ENCODE measurements around the gene LEPROT.

LEPROT gene

GRCh38 chr1:65412984-65413375, 7.5 kb upstream of the LEPROT start:
- Histone ChIP-seq H3K36me3 (ENCODE audit: control insufficient read depth in 2 of 2, insufficient read depth in 2 of 2, low read length in 2 of 2) (peaks cover 0 to 2% of the 10 kb centered on the region in 2 donors), H3K9me3 (ENCODE audit: control insufficient read depth in 2 of 2, low read length in 2 of 2) (no peaks in the 10 kb centered on the region), H3K4me1 (ENCODE audit: control insufficient read depth, insufficient read depth, low read length) (no peaks in the 10 kb centered on the region), H3K27ac (ENCODE audit: low read length) (no peak overlapping the region), H3K27me3 (ENCODE audit: control insufficient read depth in 1 of 2, insufficient read depth in 2 of 2, low read length in 2 of 2) (peaks cover 0 to 3% of the 10 kb centered on the region in 2 donors), H3K4me3 (ENCODE audit: low read length in 2 of 2) (no peak overlapping the region), H3K9ac (ENCODE audit: low read length in 2 of 2) (no peak overlapping the region)

GRCh38 chr1:65414538-65414937, 5.9 kb upstream of the LEPROT start:
- H3K9ac ChIP-seq (ENCODE audit: low read length in 2 of 2), result no peak overlapping the region
- H3K27ac ChIP-seq (ENCODE audit: low read length), result no peak overlapping the region
- no peak overlapping the region for H3K4me3 ChIP-seq (ENCODE audit: low read length in 2 of 2)
- H3K36me3 ChIP-seq (ENCODE audit: control insufficient read depth in 2 of 2, insufficient read depth in 2 of 2, low read length in 2 of 2), result no peaks in the 10 kb centered on the region
- no peaks in the 10 kb centered on the region for H3K4me1 ChIP-seq (ENCODE audit: control insufficient read depth, insufficient read depth, low read length)
- H3K27me3 ChIP-seq (ENCODE audit: control insufficient read depth in 1 of 2, insufficient read depth in 2 of 2, low read length in 2 of 2), result peaks cover 0 to 3% of the 10 kb centered on the region in 2 donors
- no peaks in the 10 kb centered on the region for H3K9me3 ChIP-seq (ENCODE audit: control insufficient read depth in 2 of 2, low read length in 2 of 2)

GRCh38 chr1:65416767-65417166, 3.7 kb upstream of the LEPROT start:
- peaks cover 0 to 3% of the 10 kb centered on the region in 2 donors for H3K27me3 ChIP-seq (ENCODE audit: control insufficient read depth in 1 of 2, insufficient read depth in 2 of 2, low read length in 2 of 2)
- no peak overlapping the region for H3K27ac ChIP-seq (ENCODE audit: low read length)
- H3K4me3 ChIP-seq (ENCODE audit: low read length in 2 of 2), result no peak overlapping the region

DNA sequence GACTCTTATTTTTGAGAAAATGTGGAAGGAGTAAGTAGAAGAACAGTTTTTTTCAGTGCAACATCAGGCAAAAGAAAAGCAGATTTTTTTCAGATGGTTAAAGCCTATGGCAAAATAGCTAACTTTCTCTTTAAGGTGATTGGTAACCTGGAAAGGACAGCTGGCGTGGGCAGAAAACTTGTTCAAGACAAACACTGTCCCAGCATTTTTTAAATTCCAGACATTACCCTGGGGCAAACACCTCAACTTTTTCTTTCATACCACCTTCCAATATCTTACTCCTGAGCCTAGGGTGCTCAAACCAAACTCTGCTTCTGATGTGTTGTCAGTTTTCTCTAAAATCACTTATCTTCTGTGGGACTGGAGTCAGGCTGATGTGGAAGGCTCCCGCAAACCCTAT, 2.7 kb upstream of the LEPROT start:
- Histone ChIP-seq H3K4me1 (ENCODE audit: control insufficient read depth, insufficient read depth, low read length) (peaks cover 10% of the 10 kb centered on the region), H3K9ac (ENCODE audit: low read length in 2 of 2) (no peak overlapping the region), H3K27me3 (ENCODE audit: control insufficient read depth in 1 of 2, insufficient read depth in 2 of 2, low read length in 2 of 2) (peaks cover 0 to 3% of the 10 kb centered on the region in 2 donors), H3K27ac (ENCODE audit: low read length) (no peak overlapping the region), H3K4me3 (ENCODE audit: low read length in 2 of 2) (no peak overlapping the region), H3K36me3 (ENCODE audit: control insufficient read depth in 2 of 2, insufficient read depth in 2 of 2, low read length in 2 of 2) (no peaks in the 10 kb centered on the region), H3K9me3 (ENCODE audit: control insufficient read depth in 2 of 2, low read length in 2 of 2) (no peaks in the 10 kb centered on the region)

More at GRCh38 chr1:65416767-65417166, 3.7 kb upstream of the LEPROT start:
- Histone ChIP-seq H3K36me3 (ENCODE audit: control insufficient read depth in 2 of 2, insufficient read depth in 2 of 2, low read length in 2 of 2) (no peaks in the 10 kb centered on the region), H3K9me3 (ENCODE audit: control insufficient read depth in 2 of 2, low read length in 2 of 2) (no peaks in the 10 kb centered on the region), H3K9ac (ENCODE audit: low read length in 2 of 2) (no peak overlapping the region), H3K4me1 (ENCODE audit: control insufficient read depth, insufficient read depth, low read length) (peaks cover under 1% of the 10 kb centered on the region)

GRCh38 chr1:65418522-65419185, 1.8 kb upstream of the LEPROT start:
- Histone ChIP-seq H3K4me1 (ENCODE audit: control insufficient read depth, insufficient read depth, low read length) (peaks cover 13% of the 10 kb centered on the region), H3K9me3 (ENCODE audit: control insufficient read depth in 2 of 2, low read length in 2 of 2) (no peaks in the 10 kb centered on the region), H3K27ac (ENCODE audit: low read length) (no peak overlapping the region), H3K4me3 (ENCODE audit: low read length in 2 of 2) (no peak overlapping the region), H3K9ac (ENCODE audit: low read length in 2 of 2) (no peak overlapping the region), H3K27me3 (ENCODE audit: control insufficient read depth in 1 of 2, insufficient read depth in 2 of 2, low read length in 2 of 2) (peaks cover 0 to 3% of the 10 kb centered on the region in 2 donors), H3K36me3 (ENCODE audit: control insufficient read depth in 2 of 2, insufficient read depth in 2 of 2, low read length in 2 of 2) (no peaks in the 10 kb centered on the region)

- H3K9me3 ChIP-seq (ENCODE audit: control insufficient read depth in 2 of 2, low read length in 2 of 2), result no peaks in the 10 kb centered on the region
- peak overlapping the region; percentile 92 for H3K27ac ChIP-seq (ENCODE audit: low read length)
- peaks cover 0 to 2% of the 10 kb centered on the region in 2 donors for H3K36me3 ChIP-seq (ENCODE audit: control insufficient read depth in 2 of 2, insufficient read depth in 2 of 2, low read length in 2 of 2)
- H3K9ac ChIP-seq (ENCODE audit: low read length in 2 of 2), result peak overlapping the region; percentile 74 to 78
- peaks cover 0 to 3% of the 10 kb centered on the region in 2 donors for H3K27me3 ChIP-seq (ENCODE audit: control insufficient read depth in 1 of 2, insufficient read depth in 2 of 2, low read length in 2 of 2)
- peaks cover 13% of the 10 kb centered on the region for H3K4me1 ChIP-seq (ENCODE audit: control insufficient read depth, insufficient read depth, low read length)
- peak overlapping the region; percentile 75 to 94 for H3K4me3 ChIP-seq (ENCODE audit: low read length in 2 of 2)
These were observed 533 bp upstream of the LEPROT start for GRCh38 chr1:65419681-65420589.

DNA sequence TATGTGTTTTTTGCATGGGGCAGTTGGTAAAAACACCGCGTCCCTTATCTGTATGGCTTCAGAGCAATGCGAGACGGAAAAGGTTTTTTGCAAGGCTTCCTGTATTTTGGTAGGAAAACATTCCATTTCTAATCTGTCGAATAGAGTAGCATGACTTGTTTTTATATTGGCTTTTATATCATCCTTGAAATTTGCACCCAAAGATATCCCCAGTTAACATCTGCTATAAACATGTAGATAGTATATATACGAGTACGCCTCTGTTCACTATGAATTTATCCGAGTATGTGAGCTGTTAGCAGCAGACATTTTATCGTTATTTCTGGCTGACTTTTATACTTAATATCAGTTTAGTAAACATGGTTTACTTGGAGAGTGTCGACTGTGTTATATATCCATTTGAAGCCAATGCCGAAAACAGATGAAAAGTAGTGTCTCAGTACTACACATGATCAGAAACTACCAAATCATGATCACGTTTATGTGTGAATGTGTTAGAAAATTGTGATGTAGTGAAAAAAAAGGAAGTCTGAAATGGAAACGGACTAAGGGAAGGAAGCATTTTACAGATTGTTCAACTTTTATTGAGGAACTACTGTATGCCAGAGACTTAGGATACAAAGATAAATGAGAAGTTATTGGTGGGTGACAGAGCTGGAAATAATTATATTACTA, 1.0 kb downstream of the LEPROT start:
- H3K9me3 ChIP-seq (ENCODE audit: control insufficient read depth in 2 of 2, low read length in 2 of 2), result no peaks in the 10 kb centered on the region
- no peaks in the 10 kb centered on the region for H3K27me3 ChIP-seq (ENCODE audit: control insufficient read depth in 1 of 2, insufficient read depth in 2 of 2, low read length in 2 of 2)
- H3K9ac ChIP-seq (ENCODE audit: low read length in 2 of 2), result peak overlapping the region; percentile 86 to 93
- H3K4me1 ChIP-seq (ENCODE audit: control insufficient read depth, insufficient read depth, low read length), result peaks cover 13% of the 10 kb centered on the region
- H3K36me3 ChIP-seq (ENCODE audit: control insufficient read depth in 2 of 2, insufficient read depth in 2 of 2, low read length in 2 of 2), result peaks cover 13 to 14% of the 10 kb centered on the region in 2 donors
- peak overlapping the region; percentile 94 to 95 for H3K4me3 ChIP-seq (ENCODE audit: low read length in 2 of 2)
- peak overlapping the region; percentile 92 for H3K27ac ChIP-seq (ENCODE audit: low read length)

GRCh38 chr1:65422241-65423203, 2.1 kb downstream of the LEPROT start:
- peaks cover 16 to 18% of the 10 kb centered on the region in 2 donors for H3K36me3 ChIP-seq (ENCODE audit: control insufficient read depth in 2 of 2, insufficient read depth in 2 of 2, low read length in 2 of 2)
- peaks cover 13% of the 10 kb centered on the region for H3K4me1 ChIP-seq (ENCODE audit: control insufficient read depth, insufficient read depth, low read length)
- H3K27ac ChIP-seq (ENCODE audit: low read length), result no peak overlapping the region
- H3K27me3 ChIP-seq (ENCODE audit: control insufficient read depth in 1 of 2, insufficient read depth in 2 of 2, low read length in 2 of 2), result no peaks in the 10 kb centered on the region
- peak overlapping the region; percentile 94 to 95 for H3K4me3 ChIP-seq (ENCODE audit: low read length in 2 of 2)
- H3K9me3 ChIP-seq (ENCODE audit: control insufficient read depth in 2 of 2, low read length in 2 of 2), result no peaks in the 10 kb centered on the region
- no peak overlapping the region for H3K9ac ChIP-seq (ENCODE audit: low read length in 2 of 2)

DNA sequence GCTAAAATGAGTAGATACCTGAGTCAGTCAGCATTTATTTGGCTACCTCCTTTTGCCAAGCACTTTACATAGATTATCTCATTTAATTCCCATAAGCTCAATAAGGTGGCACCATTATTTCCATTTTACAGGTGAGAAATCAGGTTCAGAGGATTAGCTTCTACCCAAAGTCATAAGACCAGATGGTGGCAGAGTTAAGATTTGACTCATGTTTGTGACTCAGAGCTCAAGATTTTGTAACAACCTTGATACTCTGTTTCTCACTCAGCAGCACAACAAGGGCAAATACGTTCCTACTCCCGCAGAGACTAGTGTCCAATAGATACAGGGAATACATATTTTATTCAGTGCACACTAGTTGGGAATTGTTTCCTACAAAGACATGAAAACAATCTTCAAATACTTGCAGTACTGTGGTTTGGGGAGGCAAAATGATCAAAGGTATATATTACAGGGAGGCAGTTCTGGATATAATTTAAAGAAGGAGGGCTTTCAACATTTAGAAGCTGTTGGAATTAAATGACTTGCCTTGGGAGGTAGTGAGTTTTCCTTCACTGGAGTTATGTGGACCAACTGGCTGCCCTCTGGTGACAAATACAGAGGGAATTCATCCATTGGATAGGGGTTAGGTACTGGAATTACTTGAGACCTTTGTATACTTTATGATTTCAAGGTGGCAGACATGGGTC, 3.6 kb downstream of the LEPROT start:
- no peak overlapping the region for H3K4me3 ChIP-seq (ENCODE audit: low read length in 2 of 2)
- peaks cover 20% of the 10 kb centered on the region in 2 donors for H3K36me3 ChIP-seq (ENCODE audit: control insufficient read depth in 2 of 2, insufficient read depth in 2 of 2, low read length in 2 of 2)
- no peak overlapping the region for H3K27ac ChIP-seq (ENCODE audit: low read length)
- H3K4me1 ChIP-seq (ENCODE audit: control insufficient read depth, insufficient read depth, low read length), result peaks cover 13% of the 10 kb centered on the region
- H3K9ac ChIP-seq (ENCODE audit: low read length in 2 of 2), result no peak overlapping the region
- no peaks in the 10 kb centered on the region for H3K27me3 ChIP-seq (ENCODE audit: control insufficient read depth in 1 of 2, insufficient read depth in 2 of 2, low read length in 2 of 2)
- no peaks in the 10 kb centered on the region for H3K9me3 ChIP-seq (ENCODE audit: control insufficient read depth in 2 of 2, low read length in 2 of 2)

Data from stomach smooth muscle (tissue), 2 donors.